GM23248 (cell line): Measurements from ENCODE around the gene SH3RF3. TPM values are rescaled to one million over a fixed set of nuclear protein-coding genes. Genes with fewer than 3 reads are reported as not detected.
A peak's percentile ranks its signal among the peaks of the same experiment; 100 is the strongest.
"Not testable (repeated sequence)": the region's sequence is repeated elsewhere in the genome, so short reads cannot be mapped to it uniquely, and the experiment has no call there.

Source experiments
- DNase-seq: peaks from one replicate; pipeline ENCODE4 v3.0.0-alpha.2; 2015
- H2AFZ ChIP-seq: fragments of 200-600 bp; sonication (generic); 2 replicates; pipeline ENCODE4 v1.6.1; 2016; ENCODE audit warnings: antibody characterized with exemption
- H3F3A ChIP-seq: fragments of 200-600 bp; sonication (generic); 2 replicates; pipeline ENCODE4 v1.6.1; 2016; ENCODE audit warnings: mild to moderate bottlenecking, antibody characterized with exemption, mixed run types; ENCODE audit not compliant: insufficient read depth
- H3K27ac ChIP-seq: fragments of 200-600 bp; sonication (generic); 2 replicates; pipeline ENCODE4 v1.5.1; 2016; ENCODE audit warnings: mild to moderate bottlenecking
- H3K27me3 ChIP-seq: fragments of 200-600 bp; sonication (generic); replicated peaks from 2 replicates; pipeline ENCODE4 v1.6.1; 2016; ENCODE audit warnings: mild to moderate bottlenecking; ENCODE audit not compliant: insufficient read depth
- H3K36me3 ChIP-seq: fragments of 200-600 bp; sonication (generic); 2 replicates; pipeline ENCODE4 v1.6.1; 2016; ENCODE audit warnings: low read depth, mild to moderate bottlenecking
- H3K4me1 ChIP-seq: fragments of 200-600 bp; sonication (generic); 2 replicates; pipeline ENCODE4 v1.6.1; 2016; ENCODE audit warnings: mild to moderate bottlenecking; ENCODE audit not compliant: insufficient read depth
- H3K4me2 ChIP-seq: fragments of 200-600 bp; sonication (generic); one replicate; pipeline ENCODE4 v1.6.1; 2016; ENCODE audit warnings: mild to moderate bottlenecking; ENCODE audit not compliant: unreplicated experiment
- H3K4me3 ChIP-seq: fragments of 200-600 bp; sonication (generic); 2 replicates; pipeline ENCODE4 v1.5.1; 2016; ENCODE audit warnings: mild to moderate bottlenecking
- H3K79me2 ChIP-seq: fragments of 200-600 bp; sonication (generic); 2 replicates; pipeline ENCODE4 v1.6.1; 2016; ENCODE audit warnings: mild to moderate bottlenecking; ENCODE audit not compliant: insufficient read depth
- H3K9ac ChIP-seq: fragments of 200-600 bp; sonication (generic); 2 replicates; pipeline ENCODE4 v1.6.1; 2016; ENCODE audit warnings: mild to moderate bottlenecking
- H3K9me2 ChIP-seq: fragments of 200-600 bp; sonication (generic); 2 replicates; pipeline ENCODE4 v1.6.1; 2016; ENCODE audit warnings: mixed run types, mild to moderate bottlenecking, moderate library complexity; ENCODE audit not compliant: insufficient read depth
- H3K9me3 ChIP-seq: fragments of 200-600 bp; sonication (generic); one replicate; pipeline ENCODE4 v1.6.1; 2017; ENCODE audit warnings: low read depth
- H4K20me1 ChIP-seq: fragments of 200-600 bp; sonication (generic); 2 replicates; pipeline ENCODE4 v1.6.0; 2016; ENCODE audit not compliant: insufficient read depth
- EZH2 ChIP-seq: fragments of 200-600 bp; sonication (generic); IDR thresholded peaks from 2 replicates; pipeline ENCODE4 v1.6.1; 2018; ENCODE audit warnings: antibody characterized with exemption, mild to moderate bottlenecking; ENCODE audit not compliant: insufficient read depth, poor library complexity, severe bottlenecking
- EZH2phosphoT487 ChIP-seq: fragments of 200-600 bp; sonication (generic); IDR thresholded peaks from 2 replicates; pipeline ENCODE4 v1.6.1; 2018; ENCODE audit warnings: antibody characterized with exemption, moderate library complexity, mild to moderate bottlenecking, low read depth; ENCODE audit not compliant: insufficient read depth
- WGBS, 2 experiments: methylation state at CpG; one replicate each; pipeline ENCODE4 v1.1.6; 2015 to 2017; ENCODE audit warnings: low lambda C conversion rate in 2 of 2, low coverage in 1 of 2; ENCODE audit errors: missing lambda C conversion rate in 2 of 2; 5-methylcytosine and 5-hydroxymethylcytosine counted together
- in situ Hi-C: fragments of 300-500 bp; cut with MboI; formaldehyde crosslinking; loops from 2 replicates; pipeline ENCODE4 v1.15.0; 2020
- polyA plus RNA-seq: library from polyadenylated mRNA; unstranded; fragments of >200 nt; fragmentation: Nextera tagmentation; extraction: Ambion mirVana; gene quantifications from 2 replicates; pipeline ENCODE4 v1.2.1, GENCODE V29; 2016
- total RNA-seq: library from RNA; depleted of rRNA; stranded (reverse); fragments of >200 nt; shearing (Covaris generic); gene quantifications from 2 replicates; pipeline ENCODE4 v1.2.3, GENCODE V29; 2014

The SH3RF3 gene
- total and polyA plus RNA-seq, 2 experiments from 2014 or later: 1.5 to 5.2 TPM

- Histone ChIP-seq H3F3A (peaks cover 30% of the 10 kb centered on the region), H3K79me2 (peaks cover 54% of the 10 kb centered on the region), H3K9me2 (no peaks in the 10 kb centered on the region), H3K4me3 (no peak overlapping the region), H3K36me3 (no peaks in the 10 kb centered on the region), H3K9me3 (no peaks in the 10 kb centered on the region), H3K27ac (no peak overlapping the region), H2AFZ (no peak overlapping the region), H3K4me1 (peaks cover 21% of the 10 kb centered on the region), H3K9ac (no peak overlapping the region), H3K4me2 (no peak overlapping the region), H3K27me3 (no peaks in the 10 kb centered on the region), H4K20me1 (no peaks in the 10 kb centered on the region)
- no peak for TF ChIP-seq EZH2
- in situ Hi-C loops: no loop called here
- 83% methylated on average over 8 of the region's 8 CpGs for WGBS, 2 experiments
- DNase-seq: no peak
Measured at GRCh38 chr2:109160714-109161440, 31.9 kb downstream of the SH3RF3 start.

- H3K9ac ChIP-seq, H3K9me3 ChIP-seq, H3K27me3 ChIP-seq, in situ Hi-C loops, H3K36me3 ChIP-seq, H3K4me3 ChIP-seq, H3K4me2 ChIP-seq, H3K27ac ChIP-seq, H3K9me2 ChIP-seq, H4K20me1 ChIP-seq, DNase-seq, H2AFZ ChIP-seq: not testable (repeated sequence)
- Histone ChIP-seq H3F3A (peaks cover 45% of the 10 kb centered on the region), H3K4me1 (peaks cover 36% of the 10 kb centered on the region), H3K79me2 (peaks cover 39% of the 10 kb centered on the region)
- WGBS, 2 experiments: 99 to 100% methylated on average over 2 of the region's 2 CpGs
Measured at GRCh38 chr2:109162367-109162766, 33.4 kb downstream of the SH3RF3 start.

GRCh38 chr2:109162999-109163398, 34.0 kb downstream of the SH3RF3 start:
- in situ Hi-C loops: no loop called here

GRCh38 chr2:109164311-109164710, 35.3 kb downstream of the SH3RF3 start:
- H3K9ac ChIP-seq: 0 out of 2 replicates have a peak overlapping the region, but pooled peaks have one; percentile 9
- H3F3A ChIP-seq: peaks cover 51% of the 10 kb centered on the region
- H3K9me3 ChIP-seq: no peaks in the 10 kb centered on the region
- no peaks in the 10 kb centered on the region for H3K9me2 ChIP-seq
- H3K36me3 ChIP-seq: no peaks in the 10 kb centered on the region
- in situ Hi-C loops: no loop called here
- 7 to 23% methylated on average over 1 of the region's 1 CpG for WGBS, 2 experiments
- H2AFZ ChIP-seq: no peak overlapping the region
- H3K27ac ChIP-seq: peak overlapping the region; percentile 85
- H3K79me2 ChIP-seq: peaks cover 37% of the 10 kb centered on the region; the same call in 1 of the 2 replicates
- peak overlapping the region; percentile 59 for H3K4me2 ChIP-seq
- peak; percentile 32 for DNase-seq
- peaks cover 48% of the 10 kb centered on the region for H3K4me1 ChIP-seq
- H3K27me3 ChIP-seq: no peaks in the 10 kb centered on the region
- no peaks in the 10 kb centered on the region for H4K20me1 ChIP-seq
- H3K4me3 ChIP-seq: no peak overlapping the region
- TF ChIP-seq EZH2phosphoT487 (no peak), EZH2 (no peak)

More at GRCh38 chr2:109162999-109163398, 34.0 kb downstream of the SH3RF3 start:
- peaks cover 38% of the 10 kb centered on the region for H3K79me2 ChIP-seq
- no peaks in the 10 kb centered on the region for H3K36me3 ChIP-seq
- H2AFZ ChIP-seq: no peak overlapping the region
- no peaks in the 10 kb centered on the region for H3K9me2 ChIP-seq
- H4K20me1 ChIP-seq: no peaks in the 10 kb centered on the region
- TF ChIP-seq EZH2phosphoT487 (no peak), EZH2 (no peak)
- peaks cover 42% of the 10 kb centered on the region for H3K4me1 ChIP-seq
- peaks cover 51% of the 10 kb centered on the region for H3F3A ChIP-seq
- peak; percentile 31 for DNase-seq
- no peak overlapping the region for H3K4me3 ChIP-seq
- H3K9me3 ChIP-seq: no peaks in the 10 kb centered on the region
- no peak overlapping the region for H3K4me2 ChIP-seq
- 80 to 82% methylated on average over 7 of the region's 7 CpGs for WGBS, 2 experiments
- H3K27me3 ChIP-seq: no peaks in the 10 kb centered on the region
- H3K27ac ChIP-seq: peak overlapping the region; percentile 85; the same call in 1 of the 2 replicates
- H3K9ac ChIP-seq: no peak overlapping the region
